H54 (cell line): Measurements from ENCODE around the gene CSRP1.
"Not testable (repeated sequence)": the region's sequence is repeated elsewhere in the genome, so short reads cannot be mapped to it uniquely, and the experiment has no call there.

Experiments
- DNase-seq: peaks from one replicate; pipeline ENCODE4 v3.0.0; 2011; ENCODE audit warnings: low spot score, mixed read lengths; ENCODE audit not compliant: insufficient read length
- FAIRE-seq: peaks from 3 replicates; lab custom pipeline; 2011; peaks lifted over from hg19 to GRCh38; lab: Jason Lieb, UNC
- POLR2A ChIP-seq: IDR thresholded peaks from 2 replicates; pipeline ENCODE4 v1.6.1; 2011; ENCODE audit warnings: low read depth, mild to moderate bottlenecking, low read length

The CSRP1 gene

DNA sequence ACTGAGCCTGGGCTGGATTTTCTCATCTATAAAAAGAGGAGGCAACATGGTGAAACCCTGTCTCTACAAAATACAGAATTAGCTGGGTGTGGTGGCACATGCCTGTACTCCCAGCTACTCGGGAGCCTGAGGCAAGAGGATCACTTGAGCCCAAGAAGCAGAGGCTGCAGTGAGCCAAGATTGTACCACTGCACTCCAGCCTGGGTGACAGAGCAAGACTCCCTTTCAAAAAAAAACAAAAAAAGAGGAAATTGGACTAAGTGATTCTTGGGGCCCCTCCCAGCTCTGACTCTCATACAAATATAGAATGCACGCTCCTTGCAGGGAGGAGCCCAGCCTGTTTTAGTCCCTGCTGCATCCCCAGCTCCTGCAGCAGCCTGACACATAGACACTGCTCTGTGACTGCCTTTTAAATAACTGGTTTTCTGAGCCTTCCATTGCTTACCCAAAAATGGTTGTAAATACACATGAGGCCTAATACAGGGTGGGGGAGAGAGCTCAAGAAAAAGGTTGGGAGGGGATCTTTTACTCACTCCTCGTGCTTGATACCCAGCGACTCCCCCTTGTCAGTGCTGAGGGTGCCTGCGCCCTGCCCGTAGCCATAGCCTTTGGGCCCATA is 17.2 kb downstream of the CSRP1 start:
- TF ChIP-seq POLR2A = no peak
- DNase-seq (no peak), FAIRE-seq (no peak)

DNA sequence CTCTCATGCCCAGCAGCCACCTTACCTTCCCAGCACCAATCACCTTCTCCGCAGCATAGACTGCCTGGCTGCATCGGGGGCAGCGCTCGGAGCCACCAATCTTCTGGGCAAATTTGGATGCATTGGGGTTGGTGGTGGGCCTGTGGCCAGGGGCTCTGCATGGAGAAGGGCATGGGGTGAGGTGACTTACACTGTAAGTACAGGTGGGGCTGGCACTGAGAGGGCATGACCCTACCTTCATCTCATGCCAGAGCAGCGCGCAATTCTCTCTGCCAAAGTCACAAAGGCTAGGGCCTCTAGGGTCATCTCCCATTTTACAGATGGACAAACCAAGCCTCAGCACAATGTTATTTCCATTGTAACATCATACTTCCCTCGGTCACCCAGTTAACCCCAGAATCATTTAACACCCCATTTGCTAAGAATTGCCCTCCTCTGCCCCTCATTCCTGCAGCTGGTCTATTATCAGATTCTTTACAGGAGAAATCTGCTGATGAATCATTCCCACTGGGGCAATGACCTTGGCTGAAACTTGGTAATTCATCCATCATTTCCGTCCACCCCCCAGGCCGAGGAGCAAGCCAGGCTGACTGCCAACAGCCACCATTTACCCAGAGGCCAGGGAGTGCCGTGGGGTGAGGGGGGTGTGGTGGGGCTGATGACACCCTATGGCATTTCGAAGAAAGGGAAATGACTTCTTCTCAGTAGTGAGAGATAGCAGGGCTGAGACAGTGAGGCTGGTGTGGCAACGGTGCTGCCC is 17.9 kb downstream of the CSRP1 start:
- peak; percentile 93 for DNase-seq
- FAIRE-seq = peak; percentile 23
- no peak for TF ChIP-seq POLR2A

GRCh38 chr1:201487742-201488141 is 19.2 kb downstream of the CSRP1 start:
- FAIRE-seq = no peak
- DNase-seq = no peak
- no peak for TF ChIP-seq POLR2A

DNA sequence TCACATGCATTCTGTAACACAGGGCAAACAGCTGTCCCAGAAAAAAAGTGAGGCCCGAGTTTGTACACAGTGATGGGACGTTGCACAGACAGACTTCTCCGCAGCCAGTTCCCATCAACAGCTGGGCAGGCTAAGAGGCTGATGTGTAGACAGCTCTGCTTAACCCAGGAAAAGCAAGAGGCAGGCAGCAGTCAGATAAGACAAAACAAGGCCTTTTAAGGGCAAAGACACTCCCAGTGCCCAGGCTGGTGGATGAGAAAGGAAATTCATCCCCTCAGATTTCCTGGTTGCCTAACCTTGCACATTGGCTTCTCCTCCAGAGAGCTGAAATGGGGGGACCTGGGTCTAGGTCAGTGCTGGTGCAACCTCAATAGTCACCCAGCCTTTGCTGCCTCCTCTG is 20.7 kb downstream of the CSRP1 start:
- FAIRE-seq (no peak), DNase-seq (no peak)
- TF ChIP-seq POLR2A = no peak

DNA sequence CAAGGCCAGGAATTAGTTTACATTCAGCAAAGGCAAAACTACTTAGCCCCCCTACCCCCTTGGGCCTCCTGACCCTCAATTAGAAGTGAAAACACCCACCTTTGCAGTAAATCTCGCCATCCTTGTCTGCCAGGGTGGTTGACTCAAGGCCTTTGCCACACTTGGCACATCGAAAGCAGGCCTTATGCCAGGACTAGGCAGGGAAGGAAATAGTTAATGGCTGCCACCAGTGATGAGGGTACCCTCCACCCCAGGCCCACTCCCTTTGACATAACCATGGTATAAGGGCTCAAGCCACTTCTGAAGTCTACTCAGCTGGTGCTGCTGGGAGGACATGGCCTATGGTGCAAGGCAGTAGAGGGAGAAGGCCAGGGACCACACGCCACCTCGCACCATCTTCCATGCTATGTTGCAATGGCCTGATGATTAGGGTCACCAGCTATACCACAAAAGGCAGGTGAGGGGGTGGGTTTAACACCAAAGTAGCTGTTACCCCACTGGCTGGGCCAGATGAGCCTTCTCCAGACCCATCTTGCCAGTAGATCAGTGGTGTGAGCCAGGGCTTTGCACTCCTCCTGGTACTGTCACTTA is 21.6 kb downstream of the CSRP1 start:
- FAIRE-seq (no peak), DNase-seq (no peak)
- TF ChIP-seq POLR2A = no peak

DNA sequence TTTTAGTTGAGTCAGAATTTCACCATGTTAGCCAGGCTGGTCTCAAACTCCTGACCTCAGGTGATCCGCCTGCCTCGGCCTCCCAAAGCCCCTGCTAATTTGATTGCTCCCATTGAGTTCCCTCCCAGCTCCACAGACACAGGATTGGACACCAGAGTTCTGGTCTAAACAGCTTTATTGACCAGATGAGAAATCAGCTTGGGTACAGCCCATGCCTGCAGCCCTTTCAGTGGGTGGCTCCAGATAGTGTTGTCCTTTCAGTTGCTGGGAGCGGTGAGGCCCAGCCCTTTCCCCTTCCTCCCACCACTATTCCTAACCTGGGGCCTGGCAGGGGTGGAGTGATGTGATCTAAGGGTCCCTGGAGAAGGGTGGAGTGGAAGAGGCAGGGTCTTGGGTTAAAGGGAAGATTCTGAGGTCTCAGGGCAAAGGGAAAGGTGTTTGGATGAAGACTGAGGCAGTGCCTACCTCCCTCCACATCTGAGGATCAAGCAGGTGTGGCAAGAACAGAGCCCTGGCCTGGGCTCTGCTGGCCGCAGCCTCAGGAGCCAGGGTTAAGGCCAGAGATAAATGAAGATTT is 23.5 kb downstream of the CSRP1 start:
- DNase-seq (no peak), FAIRE-seq (no peak)
- TF ChIP-seq POLR2A = no peak

DNA sequence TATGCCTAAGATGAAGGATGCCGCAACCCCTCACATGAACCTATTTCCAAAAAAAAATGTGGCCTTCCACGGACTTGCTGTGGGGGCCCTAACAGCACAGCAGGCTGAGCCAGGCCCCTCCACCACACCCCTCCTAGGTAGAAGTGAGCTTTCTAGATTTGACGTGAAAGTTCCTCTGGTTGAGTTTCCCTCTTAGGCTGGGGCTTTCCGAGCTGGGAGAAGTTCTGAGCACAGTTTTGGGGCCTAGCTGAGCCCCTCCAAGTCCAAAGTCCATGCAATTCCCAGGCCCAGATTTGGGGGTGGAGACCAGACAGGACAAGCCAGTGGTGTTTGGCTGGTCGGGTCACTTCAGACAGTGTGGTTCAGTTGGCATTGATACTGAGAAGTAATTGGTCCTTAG is 24.2 kb downstream of the CSRP1 start:
- no peak for FAIRE-seq
- no peak for DNase-seq
- no peak for TF ChIP-seq POLR2A

GRCh38 chr1:201481761-201482493 is 25.0 kb downstream of the CSRP1 start:
- DNase-seq = peak; percentile 93
- FAIRE-seq = no peak
- TF ChIP-seq POLR2A = no peak

- no peak for TF ChIP-seq POLR2A
- FAIRE-seq (no peak), DNase-seq (no peak)
Measured at GRCh38 chr1:201481004-201481380, 25.9 kb downstream of the CSRP1 start.

GRCh38 chr1:201480231-201481003 is 26.5 kb downstream of the CSRP1 start:
- FAIRE-seq (no peak), DNase-seq (no peak)
- TF ChIP-seq POLR2A = no peak

DNA sequence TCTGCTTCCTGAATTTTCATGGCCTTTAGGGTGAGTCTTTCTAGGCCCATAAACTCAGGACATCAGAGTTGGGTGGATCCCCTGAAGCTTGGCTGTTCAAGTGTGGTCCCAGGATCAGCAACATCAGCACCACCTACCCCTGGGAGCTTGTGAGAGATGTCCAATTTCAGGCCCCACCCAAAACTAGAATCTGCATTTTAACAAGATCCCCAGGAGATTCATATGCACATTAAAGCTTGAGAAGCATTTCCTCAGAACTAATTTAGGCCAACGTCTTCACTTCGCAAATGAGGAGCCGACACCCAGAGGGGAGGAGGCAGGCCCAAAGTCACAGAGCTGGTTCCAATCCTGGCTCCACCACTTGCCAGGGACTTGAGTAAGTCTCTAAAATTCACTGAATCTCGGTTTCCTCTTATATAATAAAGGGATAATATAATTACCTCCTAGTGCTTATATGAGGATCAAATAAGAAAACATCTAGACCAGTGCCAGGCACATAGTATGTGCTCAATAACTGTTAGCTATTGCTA is 27.7 kb downstream of the CSRP1 start:
- TF ChIP-seq POLR2A = no peak
- DNase-seq (no peak), FAIRE-seq (no peak)

GRCh38 chr1:201478666-201479065 is 28.3 kb downstream of the CSRP1 start:
- FAIRE-seq, DNase-seq: not testable (repeated sequence)

DNA sequence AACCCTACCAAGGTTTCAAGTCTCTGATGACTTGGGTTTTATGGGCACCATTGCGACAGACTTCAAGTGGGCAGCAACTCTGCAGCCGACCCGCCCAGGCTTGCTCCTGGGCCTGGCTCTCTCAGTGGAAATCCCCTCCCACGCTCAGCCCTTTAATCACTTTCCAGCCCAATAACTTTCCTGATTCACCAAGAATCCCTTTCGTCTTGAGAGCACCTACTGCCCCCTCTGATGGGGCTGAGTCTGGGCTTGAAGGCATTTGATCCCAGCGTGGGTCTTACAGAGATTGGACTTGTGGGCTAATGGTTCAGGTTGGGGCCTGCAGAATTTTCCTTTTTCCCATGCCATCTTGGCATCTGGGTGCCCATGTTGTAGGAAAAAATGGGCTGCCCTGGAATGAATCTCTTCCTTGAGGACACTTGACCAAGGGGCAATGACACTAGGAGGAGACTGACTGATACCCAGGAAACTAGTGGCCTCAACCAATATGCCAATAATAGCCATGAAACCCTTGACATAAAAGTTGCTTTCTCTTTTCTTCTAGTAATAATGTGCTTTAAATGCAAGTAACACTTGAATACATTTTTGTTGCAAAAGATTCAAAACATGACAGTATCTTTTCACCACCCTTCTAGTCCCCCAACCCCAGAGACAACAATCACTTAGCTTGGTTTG is 30.1 kb downstream of the CSRP1 start:
- DNase-seq (no peak), FAIRE-seq (no peak)

More for the DNA sequence above, 30.1 kb downstream of the CSRP1 start:
- TF ChIP-seq POLR2A = no peak
